OCI-LY7 (cell line): ENCODE results near the gene ITGB1. TPM values are rescaled to one million over a fixed set of nuclear protein-coding genes. Genes with fewer than 3 reads are reported as not detected.

ENCODE experiments used
- BruUV-seq: library from RNA; stranded (reverse); fragments of 400-500 nt; replicated peaks from 2 replicates; lab custom pipeline; 2021; lab: Mats Ljungman, UMichigan
- CTCF ChIA-PET: fragments of 300-600 bp; sonication (Branson Sonifier 250); formaldehyde crosslinking; loops from one replicate; lab custom pipeline; 2022; ENCODE audit warnings: antibody characterized with exemption; ENCODE audit not compliant: unreplicated experiment; lab: Charles Lee
- POLR2A ChIA-PET: fragments of 300-600 bp; sonication (Branson Sonifier 250); formaldehyde crosslinking; loops from one replicate; lab custom pipeline; 2022; ENCODE audit warnings: antibody characterized with exemption; lab: Charles Lee
- DNase-seq: peaks from one replicate; pipeline ENCODE4 v3.0.0-alpha.2; 2015; ENCODE audit warnings: low spot score
- H2AFZ ChIP-seq: fragments of 200-600 bp; sonication (generic), shearing (Covaris generic); 2 replicates; pipeline ENCODE4 v1.6.1; 2014; ENCODE audit warnings: mild to moderate bottlenecking, antibody characterized with exemption, low read length, moderate library complexity
- H3K27ac ChIP-seq: fragments of 200-600 bp; sonication (generic); 2 replicates; pipeline ENCODE4 v1.5.1; 2014; ENCODE audit warnings: mixed run types, low read depth, mild to moderate bottlenecking, moderate library complexity, low read length, inconsistent platforms; ENCODE audit not compliant: poor library complexity, severe bottlenecking
- H3K36me3 ChIP-seq: fragments of 200-600 bp; sonication (generic); 2 replicates; pipeline ENCODE4 v1.6.1; 2014; ENCODE audit warnings: mild to moderate bottlenecking, antibody characterized with exemption, low read length, moderate library complexity, mixed read lengths; ENCODE audit not compliant: insufficient read depth
- H3K4me1 ChIP-seq: fragments of 200-600 bp; sonication (generic); 2 replicates; pipeline ENCODE4 v1.5.1; 2014; ENCODE audit warnings: mild to moderate bottlenecking, low read length; ENCODE audit not compliant: insufficient read depth, poor library complexity, severe bottlenecking
- H3K4me2 ChIP-seq: fragments of 200-600 bp; sonication (generic); 2 replicates; pipeline ENCODE4 v1.6.1; 2014; ENCODE audit warnings: mild to moderate bottlenecking, low read length
- H3K4me3 ChIP-seq: fragments of 200-600 bp; sonication (generic); 2 replicates; pipeline ENCODE4 v1.5.1; 2014; ENCODE audit warnings: mild to moderate bottlenecking, low read depth, low read length; ENCODE audit not compliant: poor library complexity, severe bottlenecking
- H3K79me2 ChIP-seq: fragments of 200-600 bp; sonication (generic); 2 replicates; pipeline ENCODE4 v1.6.1; 2016; ENCODE audit warnings: low read depth, mild to moderate bottlenecking, low read length, moderate library complexity, mixed read lengths; ENCODE audit not compliant: insufficient read depth
- H3K9me2 ChIP-seq: fragments of 200-600 bp; sonication (generic); 2 replicates; pipeline ENCODE4 v1.6.1; 2016; ENCODE audit warnings: mild to moderate bottlenecking, low read length, mixed read lengths; ENCODE audit not compliant: insufficient read depth
- H3K9me3 ChIP-seq: fragments of 200-600 bp; sonication (generic); 2 replicates; pipeline ENCODE4 v1.6.1; 2014; ENCODE audit warnings: mild to moderate bottlenecking, mixed run types, low read length, mixed read lengths
- H4K20me1 ChIP-seq: fragments of 200-600 bp; sonication (generic); 2 replicates; pipeline ENCODE4 v1.6.1; 2014; ENCODE audit warnings: mild to moderate bottlenecking, antibody characterized with exemption, low read length, moderate library complexity, mixed read lengths; ENCODE audit not compliant: insufficient read depth
- CTCF ChIP-seq: fragments of 200-600 bp; sonication (generic); conservative IDR thresholded peaks from 2 replicates; pipeline ENCODE4 v1.5.1; 2014; ENCODE audit warnings: mild to moderate bottlenecking, antibody characterized with exemption, low read length, moderate library complexity, mixed read lengths
- EZH2phosphoT487 ChIP-seq: fragments of 200-600 bp; sonication (generic); IDR thresholded peaks from 2 replicates; pipeline ENCODE4 v1.6.1; 2018; ENCODE audit warnings: low read depth, borderline replicate concordance, mild to moderate bottlenecking, mixed run types, antibody characterized with exemption, low read length, moderate library complexity, mixed read lengths
- intact Hi-C: fragments of 100-400 bp; cut with micrococcal nuclease; formaldehyde crosslinking; loops from one replicate; pipeline ENCODE4 v1.10.0; 2022; ENCODE audit not compliant: unreplicated experiment
- total RNA-seq, 2 experiments: library from RNA; depleted of rRNA in 1 of 2; stranded (reverse); fragments of >200 nt in 1 of 2; shearing (Covaris generic) in 1 of 2; gene quantifications; 2 replicates each; pipeline ENCODE4 v1.2.3, GENCODE V29; 2014 to 2022

ITGB1 gene
- total RNA-seq, 2 experiments from 2014 or later, result 165 to 167 TPM

GRCh38 chr10:32942081-32942480, 15.9 kb downstream of the ITGB1 start:
- CTCF ChIA-PET, result no interaction called here
- no peak for TF ChIP-seq CTCF
- intact Hi-C loops, result no loop called here
- Histone ChIP-seq H2AFZ (no peak overlapping the region), H3K36me3 (peaks cover 59% of the 10 kb centered on the region), H3K4me1 (peaks cover 78% of the 10 kb centered on the region), H4K20me1 (peaks cover 33% of the 10 kb centered on the region), H3K79me2 (peaks cover 100% of the 10 kb centered on the region), H3K9me3 (no peaks in the 10 kb centered on the region), H3K4me2 (peak overlapping the region; percentile 68), H3K4me3 (no peak overlapping the region), H3K27ac (peak overlapping the region; percentile 3), H3K9me2 (no peaks in the 10 kb centered on the region)
- POLR2A ChIA-PET, result interaction anchor here (0.7 to 3.0 kb wide), 7 partner anchors 8 to 1021 kb away, joined by 3 to 14 read pairs (median 6); no protein-coding TSS in a partner anchor
- no peak for DNase-seq
- no TSS peak for BruUV-seq

GRCh38 chr10:32941357-32941756, 16.7 kb downstream of the ITGB1 start:
- POLR2A ChIA-PET, result interaction anchor here (0.7 to 2.5 kb wide), 6 partner anchors 9 to 34 kb away, joined by 3 to 10 read pairs (median 4); no protein-coding TSS in a partner anchor
- H3K4me1 ChIP-seq, result peaks cover 70% of the 10 kb centered on the region
- CTCF ChIA-PET, result no interaction called here
- H2AFZ ChIP-seq, result no peak overlapping the region
- no TSS peak for BruUV-seq
- H3K9me2 ChIP-seq, result no peaks in the 10 kb centered on the region
- peaks cover 33% of the 10 kb centered on the region for H4K20me1 ChIP-seq
- no peak for DNase-seq
- H3K4me2 ChIP-seq, result peak overlapping the region; percentile 68; the same call in 1 of the 2 replicates
- H3K79me2 ChIP-seq, result peaks cover 100% of the 10 kb centered on the region
- H3K27ac ChIP-seq, result no peak overlapping the region
- peaks cover 65% of the 10 kb centered on the region for H3K36me3 ChIP-seq
- TF ChIP-seq EZH2phosphoT487, result no peak
- no peak for TF ChIP-seq CTCF
- intact Hi-C loops, result no loop called here
- H3K9me3 ChIP-seq, result no peaks in the 10 kb centered on the region
- H3K4me3 ChIP-seq, result no peak overlapping the region
